K562 (cell line): Measurements from ENCODE around the gene GGT6. TPM values are rescaled to one million over a fixed set of nuclear protein-coding genes. Genes with fewer than 3 reads are reported as not detected.

Source experiments
- ETS2 ChIP-seq: IDR thresholded peaks from 2 replicates; pipeline ENCODE4 v1.6.1; 2016; ENCODE audit warnings: borderline replicate concordance, missing genetic modification characterization, mild to moderate bottlenecking, moderate library complexity, missing compliant biosample characterization; ENCODE audit not compliant: poor library complexity, severe bottlenecking
- ETV1 ChIP-seq: fragments of 450-650 bp; conservative IDR thresholded peaks from 2 replicates; pipeline ENCODE4 v1.6.1; 2016; ENCODE audit warnings: missing genetic modification characterization, control low read depth, low read depth, missing compliant biosample characterization
- ETV5 ChIP-seq: sonication (generic); formaldehyde crosslinking; IDR thresholded peaks from 2 replicates; pipeline ENCODE4 v1.4.0; 2020; ENCODE audit warnings: low read depth, mild to moderate bottlenecking, missing genetic modification reagents
- FOXK2 ChIP-seq, 2 experiments: fragments of 450-650 bp; IDR thresholded peaks in 1 of 2; conservative IDR thresholded peaks in 1 of 2; 2 replicates each; pipeline ENCODE4 v1.6.1; 2016; ENCODE audit warnings: low read depth in 2 of 2, mild to moderate bottlenecking in 1 of 2
- JUN ChIP-seq, 2 experiments: sonication (generic) in 1 of 2; formaldehyde crosslinking in 1 of 2; IDR thresholded peaks; 2 replicates each; pipeline versions ENCODE4 v1.6.1 to v1.8.0; 2012 to 2022; ENCODE audit warnings: borderline replicate concordance in 2 of 2, mild to moderate bottlenecking in 2 of 2, improper control_type of control experiment in 1 of 2, low read depth in 1 of 2, low read length in 1 of 2, missing genetic modification reagents in 1 of 2
- LCOR ChIP-seq: sonication (generic); formaldehyde crosslinking; IDR thresholded peaks from 2 replicates; pipeline ENCODE4 v1.8.0; 2022; ENCODE audit warnings: mild to moderate bottlenecking, missing genetic modification reagents
- MCM2 ChIP-seq: fragments of 450-650 bp; IDR thresholded peaks from 2 replicates; pipeline ENCODE4 v1.6.1; 2017; ENCODE audit warnings: low read depth, mild to moderate bottlenecking
- NR1H2 ChIP-seq: sonication (generic); formaldehyde crosslinking; IDR thresholded peaks from 2 replicates; pipeline ENCODE4 v1.4.0; 2020; ENCODE audit warnings: mild to moderate bottlenecking, missing genetic modification reagents
- NR3C1 ChIP-seq: sonication (generic); formaldehyde crosslinking; IDR thresholded peaks from 2 replicates; pipeline ENCODE4 v1.8.1; 2022; ENCODE audit warnings: missing genetic modification reagents
- RBM15 ChIP-seq: fragments of 200-400 bp; formaldehyde crosslinking; IDR thresholded peaks from 2 replicates; pipeline ENCODE4 v1.6.1; 2018; ENCODE audit warnings: mild to moderate bottlenecking, low read length, moderate library complexity; ENCODE audit not compliant: insufficient read depth
- TGIF2 ChIP-seq: sonication (generic); formaldehyde crosslinking; IDR thresholded peaks from 2 replicates; pipeline ENCODE4 v1.8.1; 2022; ENCODE audit warnings: mild to moderate bottlenecking, missing genetic modification reagents, moderate library complexity
- ZBTB1 ChIP-seq: sonication (generic); formaldehyde crosslinking; IDR thresholded peaks from 2 replicates; pipeline ENCODE4 v1.8.1; 2023; ENCODE audit warnings: missing genetic modification reagents, low read depth, mild to moderate bottlenecking, borderline replicate concordance
- ZNF140 ChIP-seq: fragments of 250-450 bp; sonication (Bioruptor Pico); IDR thresholded peaks from 2 replicates; pipeline ENCODE4 v1.8.0; 2021; ENCODE audit warnings: moderate library complexity, mild to moderate bottlenecking, inconsistent platforms
- ZNF146 ChIP-seq: IDR thresholded peaks from one replicate; pipeline ENCODE4 v1.6.1; 2018; ENCODE audit warnings: missing compliant biosample characterization; ENCODE audit not compliant: unreplicated experiment
- ZNF586 ChIP-seq: fragments of 450-650 bp; formaldehyde crosslinking; conservative IDR thresholded peaks from 2 replicates; pipeline ENCODE4 v1.4.0; 2020; ENCODE audit warnings: mild to moderate bottlenecking, moderate library complexity
- polyA plus RNA-seq, 8 experiments: library from polyadenylated mRNA; depleted of rRNA in 4 of 8; stranded (reverse) in 5 of 8; unstranded in 3 of 8; fragments of >200 nt; fragmentation: Nextera tagmentation in 2 of 8; fragmentation: Illumina TruSeq in 1 of 8; extraction: Ambion mirVana in 2 of 8; extraction: Trizol in 1 of 8; gene quantifications; 2 replicates each; pipeline versions ENCODE4 v1.2.1 to v1.2.3, GENCODE V29; 2011 to 2014; ENCODE audit warnings: inconsistent platforms in 1 of 8, missing spikeins in 1 of 8
- total RNA-seq, 7 experiments: library from RNA; depleted of rRNA in 6 of 7; stranded (reverse); fragments of >200 nt in 6 of 7; fragmentation: Illumina TruSeq in 2 of 7; extraction: Trizol in 2 of 7; gene quantifications; 2 replicates each; pipeline versions ENCODE4 v1.2.1 to v1.2.3, GENCODE V29; 2011 to 2021; ENCODE audit warnings: low replicate concordance in 1 of 7
- TF ChIP-seq, protein P1 (sequence below): IDR thresholded peaks from 2 replicates; pipeline ENCODE4 v1.6.1; 2011; ENCODE audit not compliant: insufficient read length; ENCODE audit errors: extremely low read depth
- TF ChIP-seq, protein P2 (sequence below): sonication (generic); formaldehyde crosslinking; IDR thresholded peaks from 2 replicates; pipeline ENCODE4 v1.8.0; 2022; ENCODE audit warnings: missing genetic modification reagents, mild to moderate bottlenecking, moderate library complexity, borderline replicate concordance
- TF ChIP-seq, protein P3 (sequence below), 3 experiments: IDR thresholded peaks in 2 of 3; conservative IDR thresholded peaks in 1 of 3; 2 replicates each; pipeline ENCODE4 v1.5.1; 2011 to 2012; ENCODE audit warnings: low read length in 3 of 3, mild to moderate bottlenecking in 3 of 3, control low read depth in 2 of 3, improper control_type of control experiment in 1 of 3, inconsistent platforms in 1 of 3, low read depth in 1 of 3, mixed read lengths in 1 of 3, moderate library complexity in 1 of 3; ENCODE audit not compliant: insufficient read depth in 2 of 3
- TF ChIP-seq, protein P4 (sequence below): fragments of 250-450 bp; sonication (Bioruptor Pico); IDR thresholded peaks from 2 replicates; pipeline ENCODE4 v1.8.0; 2021; ENCODE audit warnings: moderate library complexity, mild to moderate bottlenecking, inconsistent platforms
- TF ChIP-seq, protein P5 (sequence below): sonication (generic); IDR thresholded peaks from 2 replicates; pipeline ENCODE4 v1.6.1; 2016

The GGT6 gene
- total and polyA plus RNA-seq, 9 of the 15 experiments (the other 6 are each of a cell fraction or from before 2014, with no cell fraction given), result 0.09 TPM; not detected in 8

DNA sequence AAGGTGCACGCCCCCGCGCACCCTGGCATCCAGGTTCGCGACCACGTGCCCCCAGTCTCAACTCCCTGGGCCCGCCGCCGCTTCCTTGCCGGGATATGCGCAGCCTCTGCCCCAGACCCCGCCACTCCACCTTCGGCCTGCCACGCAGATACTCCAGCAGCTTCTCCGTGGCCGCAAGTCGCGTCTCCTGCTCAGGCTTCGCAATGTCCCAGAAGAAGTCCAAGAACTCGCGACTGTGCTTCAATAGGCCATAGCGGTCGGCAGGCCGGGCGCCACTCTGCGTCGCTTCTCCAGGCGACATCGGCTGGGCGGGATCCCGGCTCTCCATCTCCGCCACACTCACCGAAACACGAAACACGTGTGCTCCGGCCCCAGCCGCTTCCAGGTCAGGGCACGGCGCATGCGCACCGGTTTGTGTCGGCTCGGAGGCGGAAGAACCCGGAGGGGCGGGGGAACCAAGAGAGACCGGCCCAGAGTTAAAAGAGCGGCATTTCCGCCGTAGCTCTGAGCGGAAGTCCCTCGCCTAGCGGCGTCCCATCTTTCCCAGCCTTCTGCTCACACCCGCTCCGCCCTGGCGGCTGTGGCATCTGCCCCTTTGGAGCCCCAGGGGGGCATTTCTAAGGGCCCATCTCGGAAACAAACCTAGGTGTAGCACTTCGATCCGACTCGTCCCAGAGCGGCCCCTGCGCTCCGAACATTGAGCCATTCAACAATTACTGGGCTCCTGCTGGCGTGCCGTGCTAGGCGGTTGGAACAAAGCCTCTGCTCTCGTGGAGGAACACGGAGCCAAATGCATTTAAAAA, 5.2 kb downstream of the GGT6 start, which contains the start of gene MYBBP1A (continued):
- TF ChIP-seq ETV1 (peak; percentile 67), ETV5 (CRISPR knock-in tag) (peak; percentile 80), LCOR (CRISPR knock-in tag) (peak; percentile 84), NR1H2 (CRISPR knock-in tag) (no peak), NR3C1 (no peak), ZNF146 (no peak), RBM15 (no peak), ZNF586 (CRISPR knock-in tag) (no peak), MCM2 (no peak), FOXK2 (conservative IDR thresholded peaks at IDR 0.05 in 1 of 2, IDR thresholded peaks at IDR 0.05 in 1 of 2; ENCODE audit: low read depth in 2 of 2) (peak; percentile 85 to 92), ETS2 (tag) (no peak), ZBTB1 (CRISPR knock-in tag) (peak; percentile 48; the same call in 1 of the 2 replicates), JUN (IDR thresholded peaks at IDR 0.05; ENCODE audit: borderline replicate concordance, low read depth, low read length) (0 out of 2 replicates have a peak, but pooled peaks have one; percentile 10), JUN (CRISPR knock-in tag; IDR thresholded peaks at IDR 0.05; ENCODE audit: borderline replicate concordance) (0 out of 2 replicates have a peak, but pooled peaks have one; percentile 44), ZNF140 (CRISPR knock-in tag) (no peak), TGIF2 (CRISPR knock-in tag) (peak; percentile 58; the same call in 1 of the 2 replicates)
- TF ChIP-seq, protein P1, sequence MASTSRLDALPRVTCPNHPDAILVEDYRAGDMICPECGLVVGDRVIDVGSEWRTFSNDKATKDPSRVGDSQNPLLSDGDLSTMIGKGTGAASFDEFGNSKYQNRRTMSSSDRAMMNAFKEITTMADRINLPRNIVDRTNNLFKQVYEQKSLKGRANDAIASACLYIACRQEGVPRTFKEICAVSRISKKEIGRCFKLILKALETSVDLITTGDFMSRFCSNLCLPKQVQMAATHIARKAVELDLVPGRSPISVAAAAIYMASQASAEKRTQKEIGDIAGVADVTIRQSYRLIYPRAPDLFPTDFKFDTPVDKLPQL, result no peak
- TF ChIP-seq, protein P2, sequence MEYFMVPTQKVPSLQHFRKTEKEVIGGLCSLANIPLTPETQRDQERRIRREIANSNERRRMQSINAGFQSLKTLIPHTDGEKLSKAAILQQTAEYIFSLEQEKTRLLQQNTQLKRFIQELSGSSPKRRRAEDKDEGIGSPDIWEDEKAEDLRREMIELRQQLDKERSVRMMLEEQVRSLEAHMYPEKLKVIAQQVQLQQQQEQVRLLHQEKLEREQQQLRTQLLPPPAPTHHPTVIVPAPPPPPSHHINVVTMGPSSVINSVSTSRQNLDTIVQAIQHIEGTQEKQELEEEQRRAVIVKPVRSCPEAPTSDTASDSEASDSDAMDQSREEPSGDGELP, result peak; percentile 83
- TF ChIP-seq, protein P3, sequence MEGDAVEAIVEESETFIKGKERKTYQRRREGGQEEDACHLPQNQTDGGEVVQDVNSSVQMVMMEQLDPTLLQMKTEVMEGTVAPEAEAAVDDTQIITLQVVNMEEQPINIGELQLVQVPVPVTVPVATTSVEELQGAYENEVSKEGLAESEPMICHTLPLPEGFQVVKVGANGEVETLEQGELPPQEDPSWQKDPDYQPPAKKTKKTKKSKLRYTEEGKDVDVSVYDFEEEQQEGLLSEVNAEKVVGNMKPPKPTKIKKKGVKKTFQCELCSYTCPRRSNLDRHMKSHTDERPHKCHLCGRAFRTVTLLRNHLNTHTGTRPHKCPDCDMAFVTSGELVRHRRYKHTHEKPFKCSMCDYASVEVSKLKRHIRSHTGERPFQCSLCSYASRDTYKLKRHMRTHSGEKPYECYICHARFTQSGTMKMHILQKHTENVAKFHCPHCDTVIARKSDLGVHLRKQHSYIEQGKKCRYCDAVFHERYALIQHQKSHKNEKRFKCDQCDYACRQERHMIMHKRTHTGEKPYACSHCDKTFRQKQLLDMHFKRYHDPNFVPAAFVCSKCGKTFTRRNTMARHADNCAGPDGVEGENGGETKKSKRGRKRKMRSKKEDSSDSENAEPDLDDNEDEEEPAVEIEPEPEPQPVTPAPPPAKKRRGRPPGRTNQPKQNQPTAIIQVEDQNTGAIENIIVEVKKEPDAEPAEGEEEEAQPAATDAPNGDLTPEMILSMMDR (IDR thresholded peaks at IDR 0.05 in 2 of 3, conservative IDR thresholded peaks at IDR 0.05 in 1 of 3; ENCODE audit: insufficient read depth in 2 of 3, low read depth in 1 of 3, low read length in 3 of 3), result 0 out of 6 replicates have a peak, but pooled peaks of 1 of the 3 experiments have one; percentile 6
- TF ChIP-seq, protein P4, sequence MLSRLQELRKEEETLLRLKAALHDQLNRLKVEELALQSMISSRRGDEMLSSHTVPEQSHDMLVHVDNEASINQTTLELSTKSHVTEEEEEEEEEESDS (CRISPR knock-in tag), result no peak
- TF ChIP-seq, protein P5, sequence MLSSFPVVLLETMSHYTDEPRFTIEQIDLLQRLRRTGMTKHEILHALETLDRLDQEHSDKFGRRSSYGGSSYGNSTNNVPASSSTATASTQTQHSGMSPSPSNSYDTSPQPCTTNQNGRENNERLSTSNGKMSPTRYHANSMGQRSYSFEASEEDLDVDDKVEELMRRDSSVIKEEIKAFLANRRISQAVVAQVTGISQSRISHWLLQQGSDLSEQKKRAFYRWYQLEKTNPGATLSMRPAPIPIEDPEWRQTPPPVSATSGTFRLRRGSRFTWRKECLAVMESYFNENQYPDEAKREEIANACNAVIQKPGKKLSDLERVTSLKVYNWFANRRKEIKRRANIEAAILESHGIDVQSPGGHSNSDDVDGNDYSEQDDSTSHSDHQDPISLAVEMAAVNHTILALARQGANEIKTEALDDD, result no peak
